ENCODE measurements around the gene ORC3. TPM values are rescaled to one million over a fixed set of nuclear protein-coding genes. Genes with fewer than 3 reads are reported as not detected.

The ORC3 gene
- total and polyA plus RNA-seq, 2 of the 4 experiments (the other 2 are of a cell fraction), result 22.3 to 30.6 TPM

DNA sequence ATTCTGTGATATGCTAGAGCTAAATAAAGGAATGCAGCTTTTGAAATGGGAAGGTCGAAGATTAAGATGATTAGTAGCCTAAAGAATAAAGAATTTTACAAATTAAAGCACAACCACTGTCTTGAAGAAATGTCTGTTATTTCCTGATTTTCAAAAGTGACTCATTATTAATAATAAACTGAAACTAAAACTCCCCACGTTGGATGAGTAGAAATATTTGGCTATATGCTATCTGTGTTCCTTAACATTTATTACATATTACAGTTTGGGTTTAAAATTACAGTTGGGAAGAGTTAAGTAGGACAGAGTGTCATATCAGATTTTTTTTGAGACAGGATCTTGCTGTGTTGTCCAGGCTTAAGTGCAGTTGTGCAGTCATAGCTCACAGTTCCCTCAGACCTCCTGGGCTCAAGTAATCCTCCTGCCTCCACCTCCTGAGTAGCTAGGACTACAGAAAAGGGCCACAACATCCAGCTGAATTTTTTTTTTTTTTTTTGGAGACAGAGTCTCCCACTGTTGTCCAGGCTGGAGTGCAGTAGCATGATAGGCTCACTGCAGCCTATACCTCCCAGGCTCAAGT lies 65.0 kb downstream of the ORC3 start (continued):
- TF ChIP-seq RCOR1 (IDR thresholded peaks at IDR 0.05; ENCODE audit: insufficient replicate concordance, low read length), result no peak

DNA sequence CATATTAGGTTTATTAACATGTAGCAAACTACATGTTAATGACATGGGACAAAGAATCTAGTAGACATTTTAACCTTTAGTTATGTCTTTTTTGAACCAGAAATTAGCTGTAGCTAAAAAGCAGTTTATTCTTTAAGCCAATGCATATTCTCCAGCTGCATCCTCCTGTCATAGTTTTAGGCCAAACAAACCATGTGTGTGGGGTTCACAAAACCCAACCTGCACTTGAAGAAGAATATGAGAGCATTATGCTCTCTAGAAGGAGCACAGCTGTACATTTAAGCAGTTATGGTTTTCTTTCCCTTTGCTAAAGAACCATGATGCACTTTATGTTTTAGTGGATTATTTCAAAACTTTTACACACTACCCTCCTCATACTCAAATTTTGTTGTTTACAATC lies 65.9 kb downstream of the ORC3 start:
- peaks cover 0 to 13% of the 10 kb centered on the region in 2 experiments; a peak in 2 of 4 replicates for H3K79me1 ChIP-seq (ENCODE audit: low read depth in 1 of 2, low read length in 2 of 2)
- dilution Hi-C loops (cut with HindIII; ENCODE audit: low sequenced_read_pairs, unreplicated experiment) (no loop called here), in situ Hi-C loops (cut with MboI; ENCODE audit: low sequenced_read_pairs) (no loop called here), intact Hi-C loops (cut with micrococcal nuclease) (no loop called here)
- no peak overlapping the region for H2BK15ac ChIP-seq (ENCODE audit: low read depth, low read length)
- H3K4ac ChIP-seq (ENCODE audit: low read depth, low read length), result no peak overlapping the region
- no peak overlapping the region for H3K4me2 ChIP-seq (ENCODE audit: low read depth, low read length)
- H2BK120ac ChIP-seq (ENCODE audit: low read depth, low read length), result no peak overlapping the region
- H3K27me3 ChIP-seq (ENCODE audit: control insufficient read depth, insufficient read depth, low read length), result no peaks in the 10 kb centered on the region
- no peaks in the 10 kb centered on the region for H3K9me3 ChIP-seq (ENCODE audit: control insufficient read depth, insufficient read depth, low read length)
- no peak overlapping the region for H3K9ac ChIP-seq (ENCODE audit: low read depth, low read length)
- no peak overlapping the region for H4K91ac ChIP-seq (ENCODE audit: insufficient read depth, low read depth, low read length)
- H2AK5ac ChIP-seq (ENCODE audit: low read depth, low read length), result no peak overlapping the region
- DNase-seq, result no peak
- H4K20me1 ChIP-seq (ENCODE audit: insufficient read depth, low read length), result no peaks in the 10 kb centered on the region
- no peak overlapping the region for H4K5ac ChIP-seq (ENCODE audit: low read depth, low read length)
- no peak overlapping the region for H3K27ac ChIP-seq (ENCODE audit: insufficient read depth, low read length)
- no peak for ATAC-seq (ENCODE audit: low read depth)
- H2BK20ac ChIP-seq (ENCODE audit: low read depth, low read length), result no peak overlapping the region
- H2AFZ ChIP-seq (replicated peaks; ENCODE audit: low read length, poor library complexity), result no peak overlapping the region
- H3K36me3 ChIP-seq (ENCODE audit: control insufficient read depth, insufficient read depth, low read length), result peaks cover 4% of the 10 kb centered on the region
- no TSS peak for BruUV-seq (replicated peaks)
- no peak overlapping the region for H3K14ac ChIP-seq (replicated peaks; ENCODE audit: low read depth, low read length)
- H3K56ac ChIP-seq (ENCODE audit: extremely low read depth, insufficient read depth, low read length), result no peak overlapping the region
- CTCF ChIA-PET, result interaction anchor here (0.6 kb wide), 1 partner anchor 98 kb away, joined by 3 read pairs; no protein-coding TSS in a partner anchor
- H3K4me1 ChIP-seq (ENCODE audit: control insufficient read depth, insufficient read depth, low read length), result peaks cover 5% of the 10 kb centered on the region; the same call in 1 of the 2 replicates
- H3K18ac ChIP-seq (ENCODE audit: low read depth, low read length), result no peak overlapping the region
- TF ChIP-seq POLR2A (IDR thresholded peaks at IDR 0.05; ENCODE audit: low read depth, low read length), result no peak
- TF ChIP-seq RAD21 (IDR thresholded peaks at IDR 0.05; ENCODE audit: low read length), result no peak
- TF ChIP-seq MAZ (IDR thresholded peaks at IDR 0.05; ENCODE audit: borderline replicate concordance, low read depth, low read length), result no peak
- TF ChIP-seq RFX5 (IDR thresholded peaks at IDR 0.05; ENCODE audit: low read depth, low read length), result no peak
- no peak for TF ChIP-seq NFE2L2 (IDR thresholded peaks at IDR 0.05; ENCODE audit: low read depth, low read length)
- TF ChIP-seq CEBPB (IDR thresholded peaks at IDR 0.05; ENCODE audit: low read depth, low read length), result no peak
- TF ChIP-seq, protein P1, sequence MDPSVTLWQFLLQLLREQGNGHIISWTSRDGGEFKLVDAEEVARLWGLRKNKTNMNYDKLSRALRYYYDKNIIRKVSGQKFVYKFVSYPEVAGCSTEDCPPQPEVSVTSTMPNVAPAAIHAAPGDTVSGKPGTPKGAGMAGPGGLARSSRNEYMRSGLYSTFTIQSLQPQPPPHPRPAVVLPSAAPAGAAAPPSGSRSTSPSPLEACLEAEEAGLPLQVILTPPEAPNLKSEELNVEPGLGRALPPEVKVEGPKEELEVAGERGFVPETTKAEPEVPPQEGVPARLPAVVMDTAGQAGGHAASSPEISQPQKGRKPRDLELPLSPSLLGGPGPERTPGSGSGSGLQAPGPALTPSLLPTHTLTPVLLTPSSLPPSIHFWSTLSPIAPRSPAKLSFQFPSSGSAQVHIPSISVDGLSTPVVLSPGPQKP (IDR thresholded peaks at IDR 0.05; ENCODE audit: borderline replicate concordance, low read depth, low read length), result no peak
- H2AK9ac ChIP-seq (replicated peaks; ENCODE audit: low read depth, low read length, poor library complexity), result no peak overlapping the region
- peaks cover 11% of the 10 kb centered on the region for H3K9me1 ChIP-seq (ENCODE audit: insufficient read depth, low read length)
- H4K8ac ChIP-seq (ENCODE audit: low read depth in 2 of 2, low read length in 2 of 2), result no peak overlapping the region
- H3K4me3 ChIP-seq (ENCODE audit: insufficient read depth, low read depth, low read length), result no peak overlapping the region
- H2BK5ac ChIP-seq (ENCODE audit: low read depth, low read length, poor library complexity, severe bottlenecking), result peak overlapping the region; percentile 28
- POLR2A ChIA-PET (ENCODE audit: unreplicated experiment), result no interaction called here
- H3K23ac ChIP-seq (ENCODE audit: low read depth, low read length), result no peak overlapping the region

Measured in IMR-90 (cell line).